HEK293T (cell line): ENCODE results near the gene P2RY12.

Experiments used
- BHLHE40 ChIP-seq: fragments of 450-650 bp; IDR thresholded peaks from 2 replicates; pipeline ENCODE4 v1.6.1; 2016; ENCODE audit warnings: mild to moderate bottlenecking, moderate library complexity, borderline replicate concordance
- FOXA1 ChIP-seq: fragments of 450-650 bp; IDR thresholded peaks from 2 replicates; pipeline ENCODE4 v1.6.1; 2016; ENCODE audit warnings: mild to moderate bottlenecking
- FOXK2 ChIP-seq: fragments of 450-650 bp; IDR thresholded peaks from 2 replicates; pipeline ENCODE4 v1.6.1; 2016; ENCODE audit warnings: mild to moderate bottlenecking
- NFRKB ChIP-seq: fragments of 450-650 bp; IDR thresholded peaks from 2 replicates; pipeline ENCODE4 v1.6.1; 2016; ENCODE audit warnings: mild to moderate bottlenecking, moderate library complexity
- PKNOX1 ChIP-seq: fragments of 450-650 bp; IDR thresholded peaks from 2 replicates; pipeline ENCODE4 v1.6.1; 2016
- SUZ12 ChIP-seq: fragments of 450-650 bp; IDR thresholded peaks from 2 replicates; pipeline ENCODE4 v1.6.1; 2016; ENCODE audit warnings: mild to moderate bottlenecking
- TARDBP ChIP-seq: fragments of 450-650 bp; IDR thresholded peaks from 2 replicates; pipeline ENCODE4 v1.6.1; 2016

- TF ChIP-seq NFRKB (no peak), PKNOX1 (no peak), SUZ12 (no peak), TARDBP (no peak), FOXK2 (no peak), FOXA1 (no peak), BHLHE40 (no peak)
Observed at GRCh38 chr3:151345859-151346258, 38.7 kb downstream of the P2RY12 start.
